ENCODE data around the gene ALKBH4.

DNA sequence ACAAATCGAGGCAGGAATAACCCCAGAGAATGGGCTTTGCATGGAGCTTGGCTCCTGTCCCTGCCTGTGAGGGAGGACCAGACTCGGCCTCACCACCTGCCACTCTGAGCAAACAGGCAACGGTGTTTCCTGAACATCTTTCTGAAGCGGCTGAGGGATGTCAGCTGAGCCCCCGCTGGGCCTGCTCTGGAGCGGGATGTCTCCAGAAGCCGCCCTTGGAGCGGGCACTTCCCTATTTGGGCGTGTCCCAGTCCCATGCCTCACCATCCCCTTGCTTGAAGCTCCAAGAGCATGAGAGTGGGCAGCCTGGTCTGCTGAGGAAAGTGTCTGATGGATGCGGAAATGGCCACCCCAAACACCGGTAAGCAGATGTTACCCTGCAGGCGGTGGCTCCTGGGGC is 10.2 kb downstream of the ALKBH4 start:
- TF ChIP-seq, protein P1, sequence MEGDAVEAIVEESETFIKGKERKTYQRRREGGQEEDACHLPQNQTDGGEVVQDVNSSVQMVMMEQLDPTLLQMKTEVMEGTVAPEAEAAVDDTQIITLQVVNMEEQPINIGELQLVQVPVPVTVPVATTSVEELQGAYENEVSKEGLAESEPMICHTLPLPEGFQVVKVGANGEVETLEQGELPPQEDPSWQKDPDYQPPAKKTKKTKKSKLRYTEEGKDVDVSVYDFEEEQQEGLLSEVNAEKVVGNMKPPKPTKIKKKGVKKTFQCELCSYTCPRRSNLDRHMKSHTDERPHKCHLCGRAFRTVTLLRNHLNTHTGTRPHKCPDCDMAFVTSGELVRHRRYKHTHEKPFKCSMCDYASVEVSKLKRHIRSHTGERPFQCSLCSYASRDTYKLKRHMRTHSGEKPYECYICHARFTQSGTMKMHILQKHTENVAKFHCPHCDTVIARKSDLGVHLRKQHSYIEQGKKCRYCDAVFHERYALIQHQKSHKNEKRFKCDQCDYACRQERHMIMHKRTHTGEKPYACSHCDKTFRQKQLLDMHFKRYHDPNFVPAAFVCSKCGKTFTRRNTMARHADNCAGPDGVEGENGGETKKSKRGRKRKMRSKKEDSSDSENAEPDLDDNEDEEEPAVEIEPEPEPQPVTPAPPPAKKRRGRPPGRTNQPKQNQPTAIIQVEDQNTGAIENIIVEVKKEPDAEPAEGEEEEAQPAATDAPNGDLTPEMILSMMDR (IDR thresholded peaks at IDR 0.05) = no peak
- no peak for TF ChIP-seq POLR2A (IDR thresholded peaks at IDR 0.05)

Measured in right lobe of liver (tissue), 4 donors.